Bronchial epithelial cell (primary cell): ENCODE measurements around the gene TEX13B. TPM values are rescaled to one million over a fixed set of nuclear protein-coding genes. Genes with fewer than 3 reads are reported as not detected.
A peak's percentile ranks its signal among the peaks of the same experiment; 100 is the strongest.

Experiments used
- DNase-seq: peaks from one replicate; pipeline ENCODE4 v3.0.0-alpha.2; 2010; ENCODE audit warnings: low read depth
- FAIRE-seq: peaks from 2 replicates; lab custom pipeline; 2011; peaks lifted over from hg19 to GRCh38; lab: Jason Lieb, UNC
- H3K27me3 ChIP-seq: 2 replicates; pipeline ENCODE4 v1.5.1; 2011; ENCODE audit warnings: low read length; ENCODE audit not compliant: control insufficient read depth, insufficient read depth
- H3K36me3 ChIP-seq: 2 replicates; pipeline ENCODE4 v1.5.1; 2011; ENCODE audit warnings: low read length; ENCODE audit not compliant: control insufficient read depth, insufficient read depth
- H3K4me3 ChIP-seq: 2 replicates; pipeline ENCODE4 v1.5.1; 2011; ENCODE audit warnings: mild to moderate bottlenecking, low read depth, low read length, control low read depth
- CTCF ChIP-seq: IDR thresholded peaks from 2 replicates; pipeline ENCODE4 v1.5.1; 2011; ENCODE audit warnings: mild to moderate bottlenecking, moderate library complexity, low read length, control low read depth, inconsistent platforms; ENCODE audit not compliant: insufficient read depth, severe bottlenecking
- total RNA-seq: library from RNA; depleted of rRNA; stranded (reverse); fragments of >200 nt; gene quantifications from 2 replicates; pipeline ENCODE4 v1.2.1, GENCODE V29; 2014

TEX13B gene
- total RNA-seq, 1 donor from 2014 or later, result not detected

- H3K36me3 ChIP-seq, result no peaks in the 10 kb centered on the region
- peak; percentile 58 for DNase-seq
- no peaks in the 10 kb centered on the region for H3K27me3 ChIP-seq
- H3K4me3 ChIP-seq, result no peak overlapping the region
- no peak for TF ChIP-seq CTCF
- peak; percentile 60 for FAIRE-seq
Measured at GRCh38 chrX:108022491-108023089, 40.4 kb upstream of the TEX13B start.

- no peak for FAIRE-seq
- TF ChIP-seq CTCF, result peak; percentile 33
- H3K27me3 ChIP-seq, result no peaks in the 10 kb centered on the region
- DNase-seq, result no peak
- H3K4me3 ChIP-seq, result no peak overlapping the region
- no peaks in the 10 kb centered on the region for H3K36me3 ChIP-seq
Measured at GRCh38 chrX:108020631-108021030, 38.5 kb upstream of the TEX13B start.

GRCh38 chrX:108019382-108019875 is 37.3 kb upstream of the TEX13B start:
- TF ChIP-seq CTCF, result no peak
- no peak for DNase-seq
- Histone ChIP-seq H3K4me3 (no peak overlapping the region), H3K27me3 (no peaks in the 10 kb centered on the region), H3K36me3 (no peaks in the 10 kb centered on the region)
- no peak for FAIRE-seq

- TF ChIP-seq CTCF, result no peak
- FAIRE-seq (no peak), DNase-seq (no peak)
- no peaks in the 10 kb centered on the region for H3K27me3 ChIP-seq
- H3K36me3 ChIP-seq, result no peaks in the 10 kb centered on the region
- no peak overlapping the region for H3K4me3 ChIP-seq
Measured at GRCh38 chrX:108018656-108019381, 36.6 kb upstream of the TEX13B start.

- Histone ChIP-seq H3K4me3 (no peak overlapping the region), H3K27me3 (no peaks in the 10 kb centered on the region), H3K36me3 (no peaks in the 10 kb centered on the region)
- TF ChIP-seq CTCF, result peak; percentile 63
- no peak for FAIRE-seq
- DNase-seq, result peak; percentile 55
Measured at GRCh38 chrX:108001218-108001814, 19.1 kb upstream of the TEX13B start.
